CD4-positive, alpha-beta T cell treated with Interleukin-4 for 1 hour (primary cell): ENCODE measurements around the gene PARD3.
"Not testable (repeated sequence)": the region's sequence is repeated elsewhere in the genome, so short reads cannot be mapped to it uniquely, and the experiment has no call there.

Experiments
- DNase-seq, 2 donors: peaks; one replicate each; pipeline ENCODE4 v3.0.0-alpha.2; 2020 to 2022

Gene PARD3

DNA sequence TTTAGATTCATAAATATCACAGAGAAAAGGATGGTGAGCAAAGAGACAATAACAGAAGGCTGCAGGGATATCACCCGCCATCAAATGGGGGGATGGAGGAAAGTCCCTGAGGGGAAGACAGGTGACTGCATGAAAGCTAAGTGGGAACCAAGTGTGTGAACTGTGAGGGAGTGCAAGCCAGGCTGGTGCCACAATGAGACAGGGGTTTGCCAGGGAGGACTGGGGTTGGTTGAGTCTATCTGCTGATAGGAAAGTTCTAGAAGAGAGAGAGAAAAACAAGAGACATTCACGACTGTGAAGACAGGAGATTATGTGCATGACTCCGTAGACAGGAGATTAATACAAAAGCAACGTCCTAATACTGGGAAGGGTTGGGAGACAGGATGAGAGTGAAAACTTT is 376.4 kb downstream of the PARD3 start:
- DNase-seq: no peak

DNA sequence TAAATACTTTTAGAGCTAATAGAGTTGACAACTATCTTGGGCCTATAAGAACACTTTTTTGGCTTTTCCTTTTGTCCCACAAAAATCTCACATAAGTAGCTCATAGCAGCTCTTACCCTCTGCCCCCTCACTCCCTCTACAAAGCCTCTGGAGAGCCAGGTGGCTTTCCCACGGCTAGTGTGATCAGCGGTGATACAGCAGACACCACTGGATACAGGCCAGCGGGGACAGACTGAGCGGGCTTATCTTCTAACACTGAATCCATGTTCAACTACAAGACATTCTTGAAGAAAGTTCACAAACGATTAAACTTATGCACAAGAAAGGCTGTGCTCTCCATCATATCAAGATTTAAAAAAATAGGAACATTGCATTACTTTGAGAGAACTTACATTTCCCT is 377.2 kb downstream of the PARD3 start:
- DNase-seq: no peak

DNA sequence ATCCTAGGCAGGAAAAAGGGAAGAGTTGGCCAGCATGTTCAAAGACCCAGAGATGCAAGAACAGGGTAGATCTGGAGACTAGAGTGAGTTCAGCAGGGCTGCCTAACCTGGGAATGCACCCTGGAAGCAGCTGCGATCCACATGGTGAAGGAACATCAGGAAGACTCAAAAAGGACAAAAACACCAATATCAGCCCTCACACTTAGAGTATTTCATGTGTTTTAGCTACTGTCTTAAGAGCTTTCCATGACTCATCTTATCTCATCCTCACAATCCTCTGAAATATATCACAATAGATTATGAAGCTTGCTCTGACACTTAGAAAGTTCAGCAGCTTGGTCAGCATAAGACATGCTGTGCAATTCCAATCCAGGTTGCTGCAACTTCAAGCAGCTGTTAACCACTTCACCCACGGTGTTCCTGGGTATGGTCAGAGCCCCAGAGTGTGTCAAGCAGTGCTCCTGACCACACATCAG is 380.9 kb downstream of the PARD3 start:
- DNase-seq: no peak

DNA sequence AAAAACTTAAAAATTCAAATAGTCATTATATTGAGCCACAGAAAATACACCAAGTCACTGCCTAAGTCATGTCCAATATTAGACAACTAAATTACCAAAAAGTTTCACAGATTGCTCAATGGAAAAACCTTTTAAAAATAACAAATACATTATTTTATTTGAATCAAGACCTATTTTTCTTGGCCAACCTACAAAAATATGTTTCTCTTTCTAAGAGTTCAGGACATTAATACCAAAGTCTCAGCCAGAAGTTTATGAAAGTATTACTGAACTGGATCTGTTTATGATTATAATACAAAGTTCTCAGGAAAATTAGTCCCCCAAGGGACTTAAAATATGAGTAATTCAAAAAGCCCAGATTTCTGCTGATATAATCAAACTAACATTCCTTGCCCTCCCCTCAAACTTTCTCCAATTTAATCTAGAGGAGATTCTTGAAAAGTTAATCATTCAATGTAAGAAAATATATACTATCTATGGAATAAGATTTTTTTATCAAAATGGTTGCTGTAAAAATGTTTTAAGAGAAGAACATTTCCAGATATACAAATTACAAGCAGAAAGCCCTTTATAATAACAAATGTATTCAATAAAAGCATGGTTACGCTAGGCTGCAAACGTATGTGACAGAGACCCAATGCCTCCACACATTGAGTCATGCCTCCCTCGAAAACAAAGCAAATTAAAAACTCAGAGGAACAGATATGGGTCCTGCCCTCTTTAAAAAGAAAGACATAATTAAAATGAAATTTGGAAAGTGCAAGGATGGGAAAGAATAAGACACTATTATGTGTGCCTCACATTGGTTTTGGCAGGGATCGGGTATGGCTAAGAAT is 381.6 kb downstream of the PARD3 start:
- no peak for DNase-seq

DNA sequence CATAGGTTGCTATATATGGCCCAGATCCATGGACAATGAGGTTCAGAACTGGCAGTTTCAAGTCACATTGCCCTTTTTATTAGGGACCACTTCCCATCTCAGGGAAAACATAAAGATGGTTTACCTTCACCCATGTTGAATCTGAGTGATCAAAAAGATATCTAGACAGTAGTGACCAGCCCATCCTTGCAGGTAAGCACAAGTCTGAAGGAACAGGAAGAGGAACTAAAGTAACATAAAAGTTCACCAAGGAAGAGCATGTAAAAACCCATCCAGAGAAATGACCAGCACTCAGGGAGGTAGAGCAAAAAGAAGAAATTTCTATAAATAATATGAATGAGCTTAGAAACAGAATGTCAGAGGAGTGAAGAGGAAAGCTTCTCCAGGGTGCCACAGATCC is 382.5 kb downstream of the PARD3 start:
- DNase-seq: no peak

DNA sequence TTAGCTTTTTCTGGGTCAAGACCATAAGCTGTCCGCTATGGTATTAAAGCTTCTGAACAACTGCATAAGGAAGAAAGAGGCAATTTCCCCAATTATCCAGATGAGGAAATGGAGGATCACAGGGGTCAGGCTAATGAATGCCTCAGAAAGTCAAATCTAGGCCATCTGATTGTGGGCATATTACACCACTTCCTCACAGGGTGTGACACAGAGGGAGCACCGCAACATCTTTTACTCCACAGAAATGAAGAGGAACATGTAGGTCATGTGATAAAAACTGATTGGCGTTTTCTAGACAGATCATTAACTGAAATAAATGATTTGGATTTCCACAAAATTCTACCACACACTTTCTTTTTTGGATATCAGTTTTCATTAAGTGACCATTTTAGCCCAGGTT is 384.4 kb downstream of the PARD3 start:
- peak in 1 of 2 donors; percentile 16 for DNase-seq

DNA sequence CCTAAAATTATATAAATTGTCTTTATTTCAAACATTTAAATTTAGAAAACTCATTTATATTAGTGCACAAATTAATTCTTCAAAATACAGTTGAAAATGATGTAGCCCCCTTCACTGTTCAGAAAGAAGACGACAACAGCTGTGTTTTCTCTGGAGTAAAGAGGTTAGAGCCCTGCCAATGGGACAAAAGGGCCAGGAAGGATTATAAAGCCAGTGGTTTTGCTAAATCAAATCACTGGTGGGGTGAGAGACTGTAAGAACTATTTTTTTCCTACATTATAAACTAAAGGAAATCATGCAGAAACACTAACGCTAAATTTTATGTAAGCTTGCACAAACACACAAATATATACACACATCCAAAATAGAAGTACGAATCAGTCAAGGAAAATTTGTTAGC is 386.6 kb downstream of the PARD3 start:
- DNase-seq: no peak

DNA sequence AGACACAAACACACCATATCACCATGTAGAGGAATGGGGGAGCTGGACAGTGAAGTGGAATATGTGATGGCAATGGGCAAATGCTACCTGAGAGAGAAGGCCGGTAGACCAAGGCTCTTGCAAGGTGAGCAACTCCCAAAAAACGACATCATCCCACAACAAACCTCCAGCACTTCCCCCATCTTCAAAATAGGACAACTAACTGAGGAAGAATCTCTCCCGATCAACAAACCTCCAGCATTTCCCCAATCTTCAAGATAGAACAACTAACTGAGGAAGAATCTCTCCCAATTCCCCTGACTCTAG is 387.2 kb downstream of the PARD3 start:
- DNase-seq: no peak

DNA sequence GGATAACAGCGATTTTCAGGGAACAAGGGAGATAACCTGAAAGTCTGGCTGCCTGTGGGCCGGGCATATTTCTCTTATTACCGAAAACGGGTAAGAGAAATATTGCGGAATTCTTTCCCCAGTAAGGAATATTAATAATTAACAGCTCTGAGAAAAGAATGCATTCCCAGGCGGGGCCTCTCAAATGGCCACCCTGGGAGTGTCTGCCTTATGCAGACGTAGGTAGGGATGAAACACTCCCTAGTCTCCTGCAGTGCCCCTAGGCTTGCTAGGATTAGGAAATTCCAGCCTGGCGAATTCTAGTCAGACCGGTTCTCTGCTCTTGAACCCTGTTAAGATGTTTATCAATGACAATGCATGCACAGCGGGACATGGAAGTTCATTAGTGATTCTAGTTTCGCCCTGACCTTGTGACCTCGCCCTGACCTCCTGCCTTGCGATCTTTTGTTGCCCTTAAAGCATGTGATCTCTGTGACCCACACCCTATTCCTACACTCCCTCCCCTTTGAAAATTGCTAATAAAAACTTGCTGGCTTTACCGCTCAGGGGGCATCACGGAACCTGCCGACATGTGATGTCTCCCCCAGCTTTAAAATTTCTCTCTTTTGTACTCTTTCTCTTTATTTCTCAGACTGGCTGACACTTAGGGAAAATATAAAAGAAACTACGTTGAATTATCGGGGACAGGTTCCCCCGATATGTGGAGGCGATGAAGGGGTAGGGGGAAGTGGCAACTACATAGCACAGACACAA is 387.8 kb downstream of the PARD3 start:
- not testable (repeated sequence) for DNase-seq

DNA sequence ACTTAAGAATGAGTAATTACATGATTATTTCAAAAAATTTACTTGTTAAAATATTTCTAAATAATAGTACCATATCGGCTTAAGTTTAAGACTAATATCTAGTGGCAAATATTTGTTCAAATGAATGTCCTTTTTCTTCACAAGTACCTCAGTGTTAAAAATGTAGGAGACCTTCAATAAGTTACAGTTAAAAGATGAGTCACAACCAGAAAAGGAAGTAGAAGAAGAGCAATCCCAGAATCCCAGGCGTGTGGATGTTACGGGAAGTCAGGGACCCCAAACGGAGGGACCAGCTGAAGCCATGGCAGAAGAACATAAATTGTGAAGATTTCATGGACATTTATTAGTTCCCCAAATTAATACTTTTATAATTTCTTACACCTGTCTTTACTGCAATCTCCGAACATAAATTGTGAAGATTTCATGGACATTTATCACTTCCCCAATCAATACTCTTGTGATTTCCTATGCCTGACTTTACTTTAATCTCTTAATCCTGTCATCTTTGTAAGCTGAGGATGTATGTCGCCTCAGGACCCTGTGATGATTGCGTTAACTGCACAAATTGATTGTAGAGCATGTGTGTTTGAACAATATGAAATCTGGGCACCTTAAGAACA is 388.4 kb downstream of the PARD3 start:
- not testable (repeated sequence) for DNase-seq

DNA sequence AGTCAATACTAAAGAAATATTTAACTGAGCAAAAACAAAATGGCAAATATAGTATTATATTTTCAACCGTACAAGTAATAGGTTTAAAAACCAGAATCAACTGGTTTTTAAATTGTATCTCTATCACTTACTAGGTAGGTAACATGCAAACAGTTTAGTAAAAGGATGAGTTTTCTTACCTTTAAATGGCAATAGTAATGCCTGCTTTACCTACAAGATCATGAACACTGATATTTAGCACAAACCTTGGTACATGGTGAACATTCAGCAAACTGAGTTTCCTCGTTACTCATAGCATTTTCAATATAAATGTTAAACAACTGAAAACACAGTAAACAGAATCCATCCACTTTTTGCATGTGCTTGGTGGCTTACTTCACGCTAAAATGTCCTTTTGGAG is 389.1 kb downstream of the PARD3 start:
- no peak for DNase-seq

DNA sequence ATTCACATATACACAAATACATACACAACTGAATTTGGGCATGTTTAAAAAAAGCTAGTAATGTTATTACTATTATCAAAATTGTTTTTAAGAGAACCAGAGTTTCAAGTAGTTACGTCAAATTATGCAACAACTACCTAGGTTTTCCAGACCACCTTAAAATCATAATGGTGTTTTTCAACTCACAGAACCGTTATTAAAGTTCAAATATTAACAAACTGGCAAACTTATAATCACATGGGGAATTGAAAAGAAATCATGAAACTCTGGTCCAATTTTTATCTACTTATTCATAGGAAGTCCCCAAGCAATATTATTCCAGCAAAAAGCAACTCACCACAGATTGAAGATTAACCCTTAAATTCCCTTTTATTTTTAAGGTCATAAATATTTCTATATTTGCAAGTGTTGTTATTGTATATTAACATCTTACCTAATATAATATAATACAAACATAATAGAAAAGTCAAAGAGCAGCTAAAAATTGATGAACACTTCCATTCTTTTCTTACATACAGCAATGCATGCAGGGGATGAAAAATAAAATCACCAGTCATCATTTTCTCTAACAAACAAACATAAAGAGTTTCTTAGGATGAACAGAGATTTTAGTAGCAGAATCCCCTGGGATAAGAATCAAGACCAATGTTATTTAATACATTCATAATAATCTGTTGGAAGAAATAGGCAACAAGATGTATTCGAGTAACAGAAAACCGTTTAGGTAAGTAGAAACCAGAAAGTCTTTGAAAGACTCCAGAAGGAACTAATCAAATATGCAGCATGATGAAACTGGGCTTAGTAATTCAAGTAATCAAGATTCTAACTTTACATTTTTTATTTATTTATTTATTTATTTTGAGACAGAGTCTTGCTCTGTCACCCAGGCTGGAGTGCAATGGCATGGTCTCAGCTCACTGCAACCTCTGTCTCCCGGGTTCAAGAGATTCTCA is 391.1 kb downstream of the PARD3 start:
- DNase-seq: no peak

DNA sequence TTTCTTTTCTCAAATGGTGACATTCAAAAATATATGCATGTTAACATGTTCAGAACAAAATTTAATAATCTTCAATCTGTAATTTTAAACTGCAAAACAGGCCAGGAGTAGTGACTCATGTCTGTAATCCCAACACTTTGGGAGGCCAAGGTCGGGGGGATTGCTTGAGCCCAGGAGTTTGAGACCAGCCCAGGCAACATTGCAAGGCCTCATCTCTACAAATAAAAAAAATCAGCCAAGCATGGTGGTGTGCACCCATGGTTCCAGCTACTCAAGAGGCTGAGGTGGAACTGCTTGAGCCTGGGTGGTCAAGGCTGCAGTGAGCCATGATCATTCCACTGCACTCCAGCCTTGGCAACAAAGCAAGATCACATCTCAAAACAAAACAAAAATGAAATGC is 394.3 kb downstream of the PARD3 start:
- DNase-seq: no peak

DNA sequence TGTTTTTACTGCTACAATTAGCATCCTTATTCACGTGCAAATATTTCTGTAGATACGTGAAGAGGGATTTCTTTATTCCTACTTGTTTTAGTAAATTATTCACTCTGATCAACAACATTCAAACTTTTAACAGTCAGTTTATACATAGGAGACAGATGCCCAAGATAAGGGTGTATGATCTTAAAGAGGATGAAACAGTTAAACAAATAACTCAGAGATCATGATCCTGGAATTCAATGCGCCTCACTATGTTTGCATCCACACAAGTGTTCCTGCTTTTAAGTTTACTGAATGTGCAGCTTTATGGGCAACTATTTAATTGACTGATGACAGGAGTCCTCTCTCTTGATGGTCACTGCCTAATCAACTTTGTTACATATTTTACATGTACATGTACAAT is 394.8 kb downstream of the PARD3 start:
- DNase-seq: no peak

DNA sequence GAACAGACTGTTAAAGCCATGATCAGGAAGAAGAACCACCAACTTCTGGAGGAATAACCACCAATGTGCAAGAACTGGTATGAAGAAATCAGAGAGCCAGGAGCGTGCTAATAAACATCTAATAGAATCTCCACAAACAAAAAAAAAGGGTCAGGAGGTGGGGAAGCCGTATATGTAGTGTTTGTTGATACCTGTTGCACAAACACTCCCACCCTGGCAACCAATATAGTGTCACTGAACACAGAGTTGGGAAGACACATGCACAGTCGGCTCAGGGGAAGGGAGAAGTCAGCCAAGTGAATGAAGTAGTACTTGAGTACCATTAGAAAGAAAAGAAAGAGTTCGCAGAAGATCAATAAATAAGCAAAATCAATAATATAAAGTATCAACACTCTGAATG is 400.1 kb downstream of the PARD3 start:
- no peak for DNase-seq

DNA sequence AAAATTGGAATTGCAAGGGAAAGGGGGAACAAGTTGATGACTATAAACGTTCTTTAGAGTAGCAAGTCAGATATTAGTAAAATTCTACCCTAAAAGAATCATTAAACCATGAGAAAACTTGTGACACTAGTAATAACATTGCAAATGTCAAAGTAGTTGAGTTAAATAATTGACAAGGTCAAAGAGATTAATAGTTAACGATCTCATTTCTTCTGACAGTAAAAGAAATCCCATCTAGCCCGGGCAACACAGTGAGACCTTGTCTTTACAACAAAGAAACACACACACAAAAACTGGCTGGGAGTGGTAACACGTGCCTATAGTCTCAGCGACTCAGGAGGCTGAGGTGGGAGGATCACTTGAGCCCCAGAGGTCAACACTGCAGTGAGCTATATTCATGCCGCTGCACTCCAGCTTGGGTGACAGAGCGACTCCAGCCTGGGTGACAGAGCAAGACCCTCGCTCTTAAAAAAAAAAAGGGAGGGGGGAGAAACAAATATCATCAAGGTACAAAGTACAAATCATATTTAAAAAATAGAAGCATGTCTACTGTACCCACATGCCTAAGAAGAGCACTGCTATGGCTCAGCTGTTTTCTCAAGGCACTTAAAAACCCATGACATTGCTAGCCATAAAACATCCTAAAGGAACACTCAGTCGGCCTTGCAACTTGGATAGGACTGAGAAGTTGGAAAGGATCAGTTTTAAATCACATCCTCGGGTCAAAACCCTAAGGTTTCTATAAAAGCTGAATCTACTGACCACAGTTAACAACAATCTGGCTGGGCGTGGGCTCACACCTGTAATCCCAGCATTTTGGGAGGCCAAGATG is 401.1 kb downstream of the PARD3 start:
- DNase-seq: no peak

DNA sequence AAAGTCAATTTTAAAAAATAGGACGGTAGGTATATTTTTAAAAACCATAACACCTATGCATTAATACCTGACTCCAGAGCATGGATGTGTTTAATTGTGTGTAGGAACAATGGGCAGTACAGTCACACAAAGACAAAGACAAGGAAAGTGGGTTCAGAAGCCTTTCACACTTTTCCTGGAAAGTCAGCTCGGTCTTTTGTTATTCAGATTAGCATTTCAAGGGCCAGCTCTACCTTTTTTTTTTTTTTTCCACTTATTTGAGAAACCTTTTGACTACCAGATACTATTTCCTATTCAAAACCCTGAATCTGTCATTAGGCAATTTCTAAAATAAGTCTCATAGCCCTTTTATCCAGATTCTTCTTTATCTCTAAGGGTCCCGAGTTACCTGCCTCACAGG is 401.9 kb downstream of the PARD3 start:
- no peak for DNase-seq

DNA sequence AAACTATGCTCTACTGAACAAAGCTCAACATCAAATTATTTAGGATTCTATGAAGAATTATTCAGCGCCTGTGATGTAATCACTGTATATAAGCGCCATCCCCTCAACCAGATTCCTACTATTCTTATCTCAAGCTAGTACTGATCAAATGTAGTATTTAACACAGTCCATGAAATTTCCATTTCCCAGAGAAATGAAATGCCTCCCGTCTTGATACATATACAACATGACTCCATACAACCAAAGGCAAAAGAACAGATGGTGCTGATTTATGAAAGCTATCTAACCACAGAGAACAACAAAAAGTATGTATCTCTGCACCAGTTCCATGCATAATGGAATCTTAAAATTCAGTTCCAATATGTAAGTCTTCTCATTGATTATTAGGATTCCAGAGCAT is 406.1 kb downstream of the PARD3 start:
- DNase-seq: no peak

DNA sequence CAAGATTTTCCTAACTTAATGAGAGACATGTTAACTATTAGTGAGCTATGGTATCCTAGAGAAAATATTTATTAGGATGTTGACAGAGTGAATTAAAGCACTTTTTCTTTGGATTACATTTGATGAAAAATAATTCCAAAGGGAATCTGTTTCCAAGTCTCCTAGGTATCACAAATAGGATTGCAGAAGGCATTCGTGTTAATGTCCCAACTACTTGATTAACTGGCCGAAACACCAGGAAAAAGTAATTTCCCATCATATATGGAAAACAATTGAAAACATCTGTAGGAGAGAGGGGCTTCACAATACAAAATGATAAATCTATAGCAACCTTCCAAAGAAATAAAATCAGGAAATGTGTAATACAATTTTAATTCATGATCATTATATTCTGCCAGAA is 406.7 kb downstream of the PARD3 start:
- no peak for DNase-seq

DNA sequence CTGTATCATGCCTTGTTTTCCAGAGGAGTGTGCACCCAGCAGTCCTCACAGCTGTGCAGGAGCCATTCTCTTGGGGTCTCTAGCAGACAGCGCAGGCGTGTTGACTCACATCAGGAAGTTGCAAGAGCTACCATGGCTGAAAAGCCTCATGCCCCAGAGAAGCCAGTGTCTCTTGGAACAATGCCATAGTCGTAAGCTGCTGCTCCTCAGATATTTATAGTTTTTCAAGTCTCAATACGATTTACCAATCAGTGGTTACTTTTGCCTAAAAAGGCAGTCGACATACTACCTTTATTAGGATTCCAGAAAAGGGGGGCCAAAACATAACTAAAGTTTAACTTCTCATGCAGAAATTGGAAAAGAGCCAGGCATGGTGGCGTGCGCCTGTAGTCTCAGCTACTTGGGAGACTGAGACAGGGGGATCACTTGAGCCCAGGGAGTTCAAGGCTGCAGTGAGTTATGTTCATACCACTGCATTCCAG is 407.7 kb downstream of the PARD3 start:
- no peak for DNase-seq

DNA sequence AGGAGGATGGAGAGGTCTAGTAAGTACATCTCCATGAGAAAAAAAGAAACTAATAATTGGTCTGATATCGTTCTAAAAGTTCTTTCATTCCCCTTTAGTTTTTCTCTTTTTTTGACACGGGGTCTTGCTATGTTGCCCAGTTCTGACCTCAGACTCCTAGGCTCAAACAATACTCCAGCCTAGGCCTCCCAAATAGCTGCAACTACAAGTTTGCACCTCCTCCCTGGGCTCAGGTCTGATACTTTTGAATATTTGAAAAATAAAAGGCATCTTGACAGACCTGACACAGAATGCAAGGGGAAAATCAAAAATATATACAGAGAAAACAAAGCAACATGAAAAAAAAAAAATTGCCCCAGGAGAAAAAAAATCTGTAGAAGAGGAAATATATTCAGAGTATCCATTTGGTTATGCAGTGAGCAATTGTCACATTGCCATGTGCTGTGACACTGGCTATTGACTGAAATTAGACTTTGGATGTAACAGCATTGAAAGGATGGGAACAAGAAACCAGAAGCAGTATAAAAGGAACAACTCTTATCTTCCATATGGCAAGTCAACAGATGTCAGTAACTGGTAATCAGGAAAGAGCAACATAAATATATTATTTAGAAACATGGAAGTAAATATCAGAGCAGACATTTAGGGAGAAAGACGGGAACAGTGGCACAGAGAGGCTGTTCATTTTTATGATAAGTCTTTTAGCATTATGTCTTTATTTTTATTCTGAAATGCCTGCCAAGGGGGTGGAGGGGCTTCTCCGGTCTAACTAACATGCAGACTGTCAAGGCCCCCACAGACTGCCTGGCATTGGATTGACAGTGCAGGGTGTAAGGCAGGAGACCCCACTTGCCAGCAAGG is 408.4 kb downstream of the PARD3 start:
- DNase-seq: no peak
